Measurements from ENCODE around the gene PTH1R.

DNA sequence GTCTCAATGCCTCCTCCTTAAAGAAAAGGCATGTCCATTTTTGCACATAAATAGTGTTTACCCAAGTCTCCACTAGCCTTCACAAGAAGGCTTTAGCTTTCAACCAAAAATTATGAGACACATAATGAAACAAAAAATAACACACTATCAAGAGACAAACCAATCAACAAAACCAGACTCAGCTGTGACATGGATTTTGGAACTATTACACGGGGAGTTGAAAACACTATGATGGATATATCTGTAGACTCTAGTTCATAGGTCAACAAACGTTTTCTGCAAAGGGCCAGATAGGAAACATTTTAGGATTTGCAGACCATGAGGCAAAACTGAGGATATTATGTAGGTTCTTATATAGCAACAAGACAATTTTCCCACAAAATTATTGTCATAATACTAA, 39.2 kb upstream of the PTH1R start:
- TF ChIP-seq, protein P1, sequence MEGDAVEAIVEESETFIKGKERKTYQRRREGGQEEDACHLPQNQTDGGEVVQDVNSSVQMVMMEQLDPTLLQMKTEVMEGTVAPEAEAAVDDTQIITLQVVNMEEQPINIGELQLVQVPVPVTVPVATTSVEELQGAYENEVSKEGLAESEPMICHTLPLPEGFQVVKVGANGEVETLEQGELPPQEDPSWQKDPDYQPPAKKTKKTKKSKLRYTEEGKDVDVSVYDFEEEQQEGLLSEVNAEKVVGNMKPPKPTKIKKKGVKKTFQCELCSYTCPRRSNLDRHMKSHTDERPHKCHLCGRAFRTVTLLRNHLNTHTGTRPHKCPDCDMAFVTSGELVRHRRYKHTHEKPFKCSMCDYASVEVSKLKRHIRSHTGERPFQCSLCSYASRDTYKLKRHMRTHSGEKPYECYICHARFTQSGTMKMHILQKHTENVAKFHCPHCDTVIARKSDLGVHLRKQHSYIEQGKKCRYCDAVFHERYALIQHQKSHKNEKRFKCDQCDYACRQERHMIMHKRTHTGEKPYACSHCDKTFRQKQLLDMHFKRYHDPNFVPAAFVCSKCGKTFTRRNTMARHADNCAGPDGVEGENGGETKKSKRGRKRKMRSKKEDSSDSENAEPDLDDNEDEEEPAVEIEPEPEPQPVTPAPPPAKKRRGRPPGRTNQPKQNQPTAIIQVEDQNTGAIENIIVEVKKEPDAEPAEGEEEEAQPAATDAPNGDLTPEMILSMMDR (IDR thresholded peaks at IDR 0.05), result no peak
- no peak for TF ChIP-seq POLR2A (IDR thresholded peaks at IDR 0.05)

All from stomach (tissue), 4 donors.